Osteoblast (primary cell): ENCODE measurements around the gene DIP2A. TPM values are rescaled to one million over a fixed set of nuclear protein-coding genes. Genes with fewer than 3 reads are reported as not detected.

ENCODE experiments used
- DNase-seq: peaks from one replicate; pipeline ENCODE4 v3.0.0; 2011; ENCODE audit warnings: low spot score, mixed read lengths; ENCODE audit not compliant: insufficient read length; ENCODE audit errors: missing footprints
- H2AFZ ChIP-seq: 2 replicates; pipeline ENCODE4 v1.6.0; 2011; ENCODE audit warnings: mild to moderate bottlenecking, low read length
- H3K27ac ChIP-seq: 2 replicates; pipeline ENCODE4 v1.5.1; 2011; ENCODE audit warnings: mild to moderate bottlenecking, low read depth, low read length, moderate library complexity
- H3K27me3 ChIP-seq: 2 replicates; pipeline ENCODE4 v1.6.0; 2012; ENCODE audit warnings: mild to moderate bottlenecking, control low read depth, inconsistent platforms, low read length, moderate library complexity; ENCODE audit not compliant: insufficient read depth
- H3K36me3 ChIP-seq: 2 replicates; pipeline ENCODE4 v1.5.1; 2011; ENCODE audit warnings: mild to moderate bottlenecking, low read length, control low read depth, moderate library complexity; ENCODE audit not compliant: insufficient read depth
- H3K4me1 ChIP-seq: 2 replicates; pipeline ENCODE4 v1.5.1; 2011; ENCODE audit warnings: mild to moderate bottlenecking, low read length, control low read depth, moderate library complexity; ENCODE audit not compliant: insufficient read depth
- H3K4me2 ChIP-seq: 2 replicates; pipeline ENCODE4 v1.6.0; 2011; ENCODE audit warnings: mild to moderate bottlenecking, low read length; ENCODE audit not compliant: insufficient read depth
- H3K4me3 ChIP-seq: fragments of 200-600 bp; sonication (generic); 3 replicates; pipeline ENCODE4 v1.5.1; 2012; ENCODE audit warnings: mild to moderate bottlenecking, low read length, inconsistent platforms; ENCODE audit not compliant: insufficient read depth
- H3K79me2 ChIP-seq: 2 replicates; pipeline ENCODE4 v1.6.0; 2012; ENCODE audit warnings: mild to moderate bottlenecking, low read length, control low read depth, inconsistent platforms; ENCODE audit not compliant: insufficient read depth
- H3K9me3 ChIP-seq: 2 replicates; pipeline ENCODE4 v1.5.1; 2011; ENCODE audit warnings: low read depth, low read length, control low read depth
- H4K20me1 ChIP-seq: 2 replicates; pipeline ENCODE4 v1.6.0; 2012; ENCODE audit warnings: mild to moderate bottlenecking, low read length, control low read depth; ENCODE audit not compliant: insufficient read depth
- CTCF ChIP-seq: IDR thresholded peaks from 2 replicates; pipeline ENCODE4 v1.5.1; 2011; ENCODE audit warnings: mild to moderate bottlenecking, low read depth, low read length, moderate library complexity; ENCODE audit errors: extremely low read depth
- total RNA-seq: library from RNA; depleted of rRNA; stranded (reverse); fragments of >200 nt; gene quantifications from 2 replicates; pipeline ENCODE4 v1.2.3, GENCODE V29; 2012

Gene DIP2A
- total RNA-seq, 1 donor = 22.8 TPM

- TF ChIP-seq CTCF = no peak
- H3K4me1 ChIP-seq = no peaks in the 10 kb centered on the region
- H3K4me3 ChIP-seq = no peak overlapping the region
- H2AFZ ChIP-seq = no peak overlapping the region
- H3K4me2 ChIP-seq = no peak overlapping the region
- H3K9me3 ChIP-seq = no peaks in the 10 kb centered on the region
- no peaks in the 10 kb centered on the region for H3K79me2 ChIP-seq
- H3K27ac ChIP-seq = no peak overlapping the region
- no peaks in the 10 kb centered on the region for H3K27me3 ChIP-seq
- peak; percentile 79 for DNase-seq
- no peaks in the 10 kb centered on the region for H4K20me1 ChIP-seq
- peaks cover 66% of the 10 kb centered on the region for H3K36me3 ChIP-seq
These were observed 98.1 kb downstream of the DIP2A start for GRCh38 chr21:46556802-46557201.

- no peaks in the 10 kb centered on the region for H3K27me3 ChIP-seq
- no peak overlapping the region for H3K4me3 ChIP-seq
- H4K20me1 ChIP-seq = no peaks in the 10 kb centered on the region
- H3K9me3 ChIP-seq = no peaks in the 10 kb centered on the region
- H3K4me1 ChIP-seq = no peaks in the 10 kb centered on the region
- no peak overlapping the region for H3K4me2 ChIP-seq
- H3K27ac ChIP-seq = no peak overlapping the region
- no peaks in the 10 kb centered on the region for H3K79me2 ChIP-seq
- peak; percentile 31 for DNase-seq
- H3K36me3 ChIP-seq = peaks cover 62% of the 10 kb centered on the region
- TF ChIP-seq CTCF = no peak
- H2AFZ ChIP-seq = no peak overlapping the region
These were observed 98.8 kb downstream of the DIP2A start for GRCh38 chr21:46557469-46557868.

- H3K36me3 ChIP-seq = peaks cover 60% of the 10 kb centered on the region
- no peak overlapping the region for H2AFZ ChIP-seq
- no peak overlapping the region for H3K4me3 ChIP-seq
- no peaks in the 10 kb centered on the region for H4K20me1 ChIP-seq
- H3K79me2 ChIP-seq = no peaks in the 10 kb centered on the region
- no peaks in the 10 kb centered on the region for H3K4me1 ChIP-seq
- no peak for TF ChIP-seq CTCF
- peak; percentile 41 for DNase-seq
- no peaks in the 10 kb centered on the region for H3K27me3 ChIP-seq
- H3K4me2 ChIP-seq = no peak overlapping the region
- H3K9me3 ChIP-seq = no peaks in the 10 kb centered on the region
- H3K27ac ChIP-seq = no peak overlapping the region
These were observed 99.3 kb downstream of the DIP2A start for GRCh38 chr21:46557919-46558392.

GRCh38 chr21:46559291-46559983 is 100.7 kb downstream of the DIP2A start:
- Histone ChIP-seq H3K27me3 (no peaks in the 10 kb centered on the region), H3K27ac (no peak overlapping the region), H3K79me2 (no peaks in the 10 kb centered on the region), H3K4me3 (no peak overlapping the region), H3K9me3 (no peaks in the 10 kb centered on the region), H3K4me2 (no peak overlapping the region), H2AFZ (no peak overlapping the region), H3K4me1 (no peaks in the 10 kb centered on the region), H4K20me1 (no peaks in the 10 kb centered on the region), H3K36me3 (peaks cover 67% of the 10 kb centered on the region)
- DNase-seq = peak; percentile 64
- TF ChIP-seq CTCF = no peak
